CD4-positive, alpha-beta T cell treated with Interleukin-1 beta for 1 hour (primary cell): Measurements from ENCODE around the gene PBX3.
"Not testable (repeated sequence)": the region's sequence is repeated elsewhere in the genome, so short reads cannot be mapped to it uniquely, and the experiment has no call there.

Source experiments
- DNase-seq, 2 donors: peaks; one replicate each; pipeline ENCODE4 v3.0.0-alpha.2; 2020 to 2022

The PBX3 gene

GRCh38 chr9:125749287-125749935, 2.2 kb downstream of the PBX3 start:
- no peak for DNase-seq

GRCh38 chr9:125749951-125750626, 2.9 kb downstream of the PBX3 start:
- DNase-seq: no peak

DNA sequence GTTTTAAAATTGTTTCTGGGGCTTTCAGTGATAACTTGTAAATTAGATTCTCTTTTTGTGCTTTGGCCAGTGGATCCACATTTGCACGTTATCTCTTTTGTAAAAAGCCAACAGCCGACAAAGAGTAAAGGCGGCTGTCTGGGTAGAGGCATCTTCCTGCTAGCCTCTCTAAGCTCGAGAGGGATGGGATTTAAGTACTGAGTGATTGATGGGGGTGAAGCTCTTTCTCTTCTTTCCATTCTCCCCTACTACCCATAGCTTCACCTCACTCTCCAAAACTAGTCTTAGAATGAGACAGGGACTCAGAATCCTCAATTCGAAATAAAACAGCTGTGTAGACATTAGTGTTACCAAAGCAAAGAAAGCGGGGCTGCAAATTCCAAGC, 3.4 kb downstream of the PBX3 start:
- no peak for DNase-seq

DNA sequence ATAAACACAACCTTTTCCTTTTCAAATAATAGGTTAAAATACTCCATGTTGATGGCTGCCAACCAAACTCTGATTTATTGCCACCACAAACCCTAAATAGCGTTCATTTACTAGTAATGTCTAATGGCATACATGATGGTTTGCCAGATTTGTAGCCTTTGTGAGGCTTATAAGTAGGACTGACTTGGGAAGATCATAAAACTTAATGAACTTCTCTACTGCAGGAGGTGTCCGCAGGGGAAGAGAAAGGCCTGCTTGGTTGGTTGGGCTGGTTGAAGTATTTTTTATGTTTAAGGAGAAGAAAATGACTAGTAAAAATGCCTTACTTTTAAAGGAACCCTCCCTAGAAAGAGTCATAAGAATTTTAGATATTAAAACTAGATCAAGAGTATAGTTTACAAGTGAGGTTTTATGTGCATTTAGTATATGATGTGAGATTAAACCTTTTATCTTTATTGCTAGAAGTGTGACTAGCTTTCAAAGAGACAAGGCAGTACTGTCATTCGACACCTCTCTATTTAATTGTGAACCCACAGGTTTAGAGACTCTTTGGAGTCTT, 5.0 kb downstream of the PBX3 start:
- DNase-seq: no peak

- no peak for DNase-seq
Observed at GRCh38 chr9:125754096-125754495, 6.9 kb downstream of the PBX3 start.

DNA sequence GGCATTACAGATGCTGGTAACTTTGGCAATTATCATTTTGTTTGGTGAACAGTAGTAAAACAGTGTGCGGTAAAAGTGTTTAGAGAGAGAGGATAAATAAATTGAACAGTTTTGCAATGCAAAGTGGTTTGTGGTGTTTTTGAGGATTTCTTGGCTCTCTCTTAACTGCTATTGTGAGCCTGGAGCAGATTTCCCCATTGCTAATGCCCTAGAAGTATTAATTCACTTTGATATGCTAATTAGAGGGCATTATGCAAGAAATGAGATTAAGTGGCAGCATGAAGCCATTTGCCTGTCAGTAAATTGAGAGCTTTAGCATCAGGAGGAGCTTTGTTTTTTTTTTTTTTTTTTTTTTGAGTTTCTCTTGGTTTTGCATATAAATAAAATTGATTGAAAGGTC, 8.2 kb downstream of the PBX3 start:
- no peak for DNase-seq

- DNase-seq: no peak
Observed at GRCh38 chr9:125756518-125756917, 9.3 kb downstream of the PBX3 start.

DNA sequence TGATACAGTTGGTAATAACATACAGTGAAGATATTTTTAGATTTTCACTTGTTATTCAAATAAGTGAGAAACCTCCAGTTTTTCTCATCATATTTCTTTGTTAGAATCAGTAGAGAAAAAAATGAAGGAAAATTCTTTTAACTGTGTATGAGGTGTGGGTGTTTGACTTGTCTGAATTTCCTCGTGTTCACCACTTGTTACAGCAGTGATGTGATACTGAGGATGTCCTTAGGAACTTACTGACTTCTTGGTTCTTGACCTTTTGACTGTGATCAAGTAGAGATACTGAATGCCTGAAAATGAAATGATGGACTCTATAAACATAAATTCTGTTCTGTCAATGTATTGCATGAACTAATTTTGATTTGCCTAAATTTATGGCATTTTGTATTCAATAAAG, 10.7 kb downstream of the PBX3 start:
- DNase-seq: no peak

DNA sequence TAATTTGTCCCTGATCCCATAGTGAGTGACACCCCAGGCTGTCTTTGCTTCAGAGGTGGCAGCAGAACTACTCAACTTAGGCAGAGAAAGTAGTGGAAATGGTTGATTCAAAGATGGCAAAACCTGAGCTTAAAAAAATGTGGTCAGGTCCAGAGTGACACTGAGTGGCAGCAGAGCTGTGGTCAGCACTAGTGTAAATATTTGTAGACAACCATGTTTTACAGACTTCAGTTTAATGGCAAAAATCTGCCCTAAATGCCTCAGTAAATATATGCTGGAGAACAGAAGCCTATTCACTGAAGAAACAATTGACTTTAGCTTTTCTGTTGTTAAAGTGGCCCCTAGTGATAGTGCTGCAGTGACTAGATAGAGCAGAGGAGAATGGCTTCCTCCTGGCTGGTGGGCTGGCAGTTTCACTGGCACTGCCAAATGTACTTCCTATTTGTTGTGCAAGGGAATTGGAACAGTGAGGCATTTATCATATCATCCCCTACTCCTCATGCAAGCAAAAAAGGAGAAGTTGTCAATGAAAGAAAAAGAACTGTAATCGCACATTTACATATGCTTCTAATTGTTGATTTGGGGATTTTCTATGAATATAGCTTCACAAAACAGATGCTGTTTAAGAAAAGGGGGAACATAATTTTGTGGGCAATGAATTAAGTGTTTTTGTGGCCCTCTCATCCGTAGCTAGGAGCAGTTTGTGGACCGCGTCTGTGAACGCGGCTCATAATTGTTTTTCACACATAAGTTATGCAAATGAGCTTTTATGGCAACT, 12.0 kb downstream of the PBX3 start:
- DNase-seq: peak; percentile 14 to 32

- DNase-seq: no peak
Observed at GRCh38 chr9:125759764-125760129, 12.6 kb downstream of the PBX3 start.

GRCh38 chr9:125760537-125760936, 13.4 kb downstream of the PBX3 start:
- DNase-seq: no peak

DNA sequence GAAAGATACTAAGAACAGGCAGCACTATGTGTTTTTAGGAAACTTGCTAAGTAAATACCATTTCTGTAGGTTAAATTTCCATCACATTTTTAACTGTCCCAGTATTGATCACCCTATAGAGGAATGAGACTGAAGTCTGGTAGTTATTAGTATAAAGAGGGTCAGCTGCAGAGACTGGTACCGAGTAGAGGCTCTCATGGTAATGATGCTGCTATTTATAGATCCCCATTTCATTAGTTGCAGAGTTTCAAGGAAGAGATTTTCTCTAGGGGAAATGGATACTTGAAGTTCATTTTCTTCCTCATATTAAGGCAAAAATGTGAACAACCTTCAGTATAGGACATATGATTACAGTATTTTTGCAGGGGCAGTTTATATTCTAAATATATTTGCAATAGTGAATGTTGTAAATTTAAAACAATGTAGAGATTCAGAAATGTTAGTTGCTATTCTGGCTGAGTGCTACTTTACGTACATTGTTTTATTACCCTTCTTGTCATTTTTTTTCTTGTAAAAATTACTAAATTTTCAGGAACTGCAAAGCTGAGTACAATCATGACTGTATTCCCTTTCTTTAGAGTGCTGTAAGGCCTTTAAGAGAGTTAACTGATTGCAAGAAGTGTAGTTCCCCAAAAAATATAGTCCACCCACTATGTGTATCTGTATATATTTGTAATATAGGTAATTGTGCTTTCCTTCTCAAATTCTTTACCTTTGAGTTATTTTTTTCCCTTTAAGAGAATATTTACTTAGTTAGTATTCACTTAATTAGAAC, 14.7 kb downstream of the PBX3 start:
- DNase-seq: no peak

DNA sequence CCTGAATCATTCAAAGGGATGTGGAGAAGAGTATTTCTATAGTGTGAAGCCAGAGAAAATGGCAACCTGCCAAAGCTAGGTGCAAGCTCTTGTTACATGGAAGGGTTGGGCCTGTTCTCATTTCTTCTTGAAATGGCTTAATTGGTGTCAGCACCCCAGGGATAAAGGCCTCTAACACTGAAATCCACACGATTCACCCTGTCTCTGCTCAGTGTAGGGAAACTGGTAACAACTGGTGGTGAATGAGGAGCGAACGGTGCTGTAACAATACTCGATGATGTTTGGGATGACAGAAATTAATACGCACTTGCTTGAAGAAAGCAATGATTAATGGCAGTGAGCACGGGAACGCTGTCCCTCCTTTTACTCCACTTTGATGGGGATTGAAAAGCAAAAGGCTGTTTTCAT, 16.2 kb downstream of the PBX3 start:
- DNase-seq: no peak

- DNase-seq: no peak
Observed at GRCh38 chr9:125764198-125764597, 17.0 kb downstream of the PBX3 start.

GRCh38 chr9:125766468-125767221, 19.5 kb downstream of the PBX3 start:
- no peak for DNase-seq

DNA sequence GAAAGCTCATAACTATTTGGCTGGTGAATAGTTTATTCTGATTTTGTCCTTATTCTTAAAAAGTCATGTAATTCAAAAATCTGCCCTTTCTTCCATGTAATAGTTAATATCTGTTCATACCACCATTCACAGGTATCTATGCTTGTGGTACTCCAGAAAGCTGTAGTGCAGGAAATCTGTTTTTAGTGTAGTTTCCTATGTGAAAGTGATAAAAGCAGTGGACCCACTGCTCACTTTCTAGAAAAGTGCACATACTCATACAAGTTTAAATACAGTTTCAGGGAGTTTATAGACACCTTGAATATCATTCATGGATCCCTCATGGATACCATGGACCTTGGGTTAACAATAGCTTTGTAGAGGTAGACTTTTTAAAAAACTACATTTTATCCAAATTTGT, 20.2 kb downstream of the PBX3 start:
- DNase-seq: no peak

DNA sequence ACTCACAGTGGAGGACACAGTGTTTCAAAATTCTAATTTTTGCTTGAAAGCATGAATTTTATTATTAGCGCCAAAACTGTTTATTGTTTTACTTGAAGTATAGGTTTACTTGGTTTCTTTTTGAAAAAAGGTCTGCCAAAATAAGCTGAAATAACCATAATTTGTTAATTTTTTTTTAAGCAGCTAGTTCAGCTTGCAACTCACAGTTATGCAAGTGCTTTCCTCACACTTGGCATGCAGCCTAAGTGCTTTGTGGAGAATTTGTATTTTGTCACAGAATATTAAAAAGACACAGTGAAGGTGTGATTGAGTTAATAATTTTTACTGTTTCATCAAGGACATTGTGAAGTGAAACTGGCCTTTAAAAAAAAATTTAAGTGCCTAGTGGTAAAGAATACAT, 21.6 kb downstream of the PBX3 start:
- no peak for DNase-seq

DNA sequence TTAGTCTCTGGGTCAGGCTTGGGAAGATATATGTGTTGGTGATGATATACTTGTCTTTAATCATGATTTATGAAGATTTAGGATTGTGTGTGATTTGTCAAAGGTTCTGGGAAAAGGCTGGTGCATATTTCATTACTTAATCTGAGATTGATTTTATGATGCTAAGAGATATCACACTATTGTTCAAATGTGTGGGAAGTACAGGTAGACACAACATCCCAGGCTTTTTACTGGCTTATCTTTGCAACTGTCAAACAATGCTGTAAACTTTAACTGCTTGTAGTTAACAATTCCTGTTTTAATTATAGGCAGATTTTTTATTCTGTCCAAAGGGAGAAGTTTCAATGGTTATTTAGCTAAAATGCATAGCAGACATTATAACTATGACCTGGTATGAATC, 23.9 kb downstream of the PBX3 start:
- no peak for DNase-seq

DNA sequence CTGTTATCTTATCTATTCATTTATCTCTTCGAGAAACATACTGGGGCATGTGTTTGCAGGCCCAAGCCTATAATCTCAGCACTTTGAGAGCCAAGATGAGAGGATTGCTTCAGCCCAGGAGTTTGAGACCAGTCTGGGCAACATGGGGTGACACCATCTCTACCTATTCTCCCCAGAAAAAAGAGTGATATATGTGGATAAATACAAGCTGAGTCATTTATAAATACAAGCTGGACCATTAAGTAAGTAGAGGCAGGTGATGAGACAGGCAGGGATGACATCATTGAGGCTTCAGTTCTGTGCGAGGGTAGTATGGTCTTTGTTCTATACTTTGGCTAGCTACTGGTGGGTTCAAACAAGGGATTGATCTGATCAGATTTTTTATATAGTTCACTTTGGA, 25.6 kb downstream of the PBX3 start:
- DNase-seq: no peak

- DNase-seq: no peak
Observed at GRCh38 chr9:125774106-125774505, 26.9 kb downstream of the PBX3 start.

DNA sequence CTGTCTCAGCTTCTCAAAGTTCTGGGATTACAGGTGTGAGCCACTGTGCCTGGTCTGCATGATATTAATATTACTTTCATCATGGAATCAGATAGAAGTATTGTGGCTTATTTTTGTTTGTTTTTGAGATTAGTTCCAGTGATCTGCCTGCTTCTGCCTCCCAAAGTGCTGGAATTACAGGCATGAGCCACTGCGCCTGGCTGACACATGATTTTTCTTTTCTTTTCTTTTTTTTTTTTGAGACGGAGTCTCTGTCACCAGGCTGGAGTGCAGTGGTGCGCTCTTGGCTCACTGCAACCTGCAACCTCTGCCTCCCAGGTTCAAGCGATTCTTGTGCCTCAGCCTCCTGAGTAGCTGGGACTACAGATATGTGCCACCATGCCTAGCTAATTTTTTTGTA, 29.6 kb downstream of the PBX3 start:
- DNase-seq: not testable (repeated sequence)

- DNase-seq: not testable (repeated sequence)
Observed at GRCh38 chr9:125778538-125779219, 31.5 kb downstream of the PBX3 start.
